ENCODE measurements around the gene CAMTA1.

CAMTA1 gene

GRCh38 chr1:7636795-7637526 is 851.7 kb downstream of the CAMTA1 start:
- no peak for DNase-seq

GRCh38 chr1:7638078-7638477 is 852.8 kb downstream of the CAMTA1 start:
- no peak for DNase-seq

GRCh38 chr1:7639435-7640131 is 854.3 kb downstream of the CAMTA1 start:
- no peak for DNase-seq

GRCh38 chr1:7640350-7640749 is 855.1 kb downstream of the CAMTA1 start:
- no peak for DNase-seq

- peak in 1 of 2 experiments; percentile 46 for DNase-seq
Measured at GRCh38 chr1:7640920-7641585, 855.8 kb downstream of the CAMTA1 start.

GRCh38 chr1:7641587-7642417 is 856.5 kb downstream of the CAMTA1 start:
- no peak for DNase-seq

- DNase-seq, result no peak
Measured at GRCh38 chr1:7642418-7642704, 857.1 kb downstream of the CAMTA1 start.

- DNase-seq, result no peak
Measured at GRCh38 chr1:7642781-7643529, 857.7 kb downstream of the CAMTA1 start.

GRCh38 chr1:7643530-7643929 is 858.3 kb downstream of the CAMTA1 start:
- DNase-seq, result no peak

GRCh38 chr1:7644086-7644485 is 858.8 kb downstream of the CAMTA1 start:
- DNase-seq, result no peak

- DNase-seq, result peak in 1 of 2 experiments; percentile 32
Measured at GRCh38 chr1:7644961-7645750, 859.9 kb downstream of the CAMTA1 start.

- no peak for DNase-seq
Measured at GRCh38 chr1:7645751-7646048, 860.4 kb downstream of the CAMTA1 start.

- DNase-seq, result no peak
Measured at GRCh38 chr1:7646164-7646563, 860.9 kb downstream of the CAMTA1 start.

GRCh38 chr1:7646981-7647901 is 862.0 kb downstream of the CAMTA1 start:
- peak in 1 of 2 experiments; percentile 71 for DNase-seq

- no peak for DNase-seq
Measured at GRCh38 chr1:7648761-7649384, 863.6 kb downstream of the CAMTA1 start.

- DNase-seq, result peak; percentile 30 to 52
Measured at GRCh38 chr1:7650801-7651200, 865.5 kb downstream of the CAMTA1 start.

GRCh38 chr1:7651203-7651602 is 865.9 kb downstream of the CAMTA1 start:
- peak in 1 of 2 experiments; percentile 63 for DNase-seq

- DNase-seq, result no peak
Measured at GRCh38 chr1:7652061-7652460, 866.8 kb downstream of the CAMTA1 start.

- DNase-seq, result no peak
Measured at GRCh38 chr1:7652515-7653098, 867.4 kb downstream of the CAMTA1 start.

GRCh38 chr1:7654725-7655124 is 869.5 kb downstream of the CAMTA1 start:
- DNase-seq, result no peak
